Mucosa of gallbladder (tissue), 1 donor: ENCODE results near the gene CSF2. TPM values are rescaled to one million over a fixed set of nuclear protein-coding genes. Genes with fewer than 3 reads are reported as not detected.
A peak's percentile ranks its signal among the peaks of the same experiment; 100 is the strongest.

Experiments
- DNase-seq: peaks from one replicate; pipeline ENCODE4 v3.0.0-alpha.2; 2020; ENCODE audit warnings: low spot score
- total RNA-seq: library from RNA; stranded (reverse); gene quantifications from one replicate; pipeline ENCODE4 v1.2.1, GENCODE V29; 2021
- donor health status: DM: no; HTN: no; CAD: no.

The CSF2 gene
- total RNA-seq, 1 donor from 2014 or later: not detected

DNA sequence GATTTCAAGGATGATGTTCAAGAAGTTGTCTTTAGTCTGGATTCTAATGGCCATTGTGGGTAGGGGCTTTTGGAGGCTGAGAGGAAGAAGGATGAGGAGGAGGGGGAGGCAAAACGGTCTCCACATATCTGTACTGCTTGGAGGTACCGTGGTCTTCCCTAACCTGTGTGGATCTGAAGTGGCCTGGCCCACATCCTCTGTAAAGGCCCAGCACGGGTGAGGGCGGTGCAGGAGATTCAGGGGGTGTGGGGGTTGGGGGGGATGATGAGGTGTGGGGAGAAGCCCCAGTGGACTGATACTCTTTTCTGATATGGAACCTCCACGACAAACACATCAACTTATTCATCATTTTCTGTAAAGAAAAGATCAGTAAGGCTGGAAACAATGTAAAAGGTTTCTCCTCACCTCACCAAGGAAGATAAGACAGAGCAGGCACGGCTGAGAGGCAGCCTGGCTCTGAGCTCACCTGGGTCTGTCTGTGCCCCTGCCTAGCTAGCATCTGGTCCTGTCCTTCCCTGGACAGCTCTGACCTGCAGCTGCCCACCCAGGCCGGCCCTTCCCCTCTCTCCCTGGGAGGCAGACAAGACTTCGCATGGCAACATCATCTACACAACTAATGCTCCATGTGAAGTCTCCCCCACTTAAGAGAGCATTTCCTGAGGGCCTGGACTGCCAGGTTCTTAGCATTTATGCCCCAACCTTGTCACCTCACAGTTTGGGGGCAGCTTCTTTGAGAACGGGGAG, 18.7 kb upstream of the CSF2 start:
- DNase-seq: peak; percentile 7

DNA sequence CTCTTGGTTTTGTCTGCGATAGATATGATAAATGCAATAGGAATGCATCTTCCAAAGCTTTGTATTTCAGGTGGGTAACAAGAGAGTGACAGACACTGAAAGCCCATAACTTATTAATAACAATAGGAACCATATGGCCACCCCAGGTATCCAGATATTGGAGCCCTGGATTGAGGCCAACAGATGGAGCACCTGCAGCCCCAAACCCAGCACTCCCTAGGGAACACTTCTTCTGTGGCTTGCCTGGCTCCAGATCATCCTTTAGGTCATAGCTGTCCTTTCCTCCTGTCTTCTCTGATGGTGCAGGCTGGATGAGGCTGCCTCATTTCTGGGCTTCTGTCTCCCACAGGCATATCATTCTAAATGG, 18.2 kb upstream of the CSF2 start:
- DNase-seq: no peak

DNA sequence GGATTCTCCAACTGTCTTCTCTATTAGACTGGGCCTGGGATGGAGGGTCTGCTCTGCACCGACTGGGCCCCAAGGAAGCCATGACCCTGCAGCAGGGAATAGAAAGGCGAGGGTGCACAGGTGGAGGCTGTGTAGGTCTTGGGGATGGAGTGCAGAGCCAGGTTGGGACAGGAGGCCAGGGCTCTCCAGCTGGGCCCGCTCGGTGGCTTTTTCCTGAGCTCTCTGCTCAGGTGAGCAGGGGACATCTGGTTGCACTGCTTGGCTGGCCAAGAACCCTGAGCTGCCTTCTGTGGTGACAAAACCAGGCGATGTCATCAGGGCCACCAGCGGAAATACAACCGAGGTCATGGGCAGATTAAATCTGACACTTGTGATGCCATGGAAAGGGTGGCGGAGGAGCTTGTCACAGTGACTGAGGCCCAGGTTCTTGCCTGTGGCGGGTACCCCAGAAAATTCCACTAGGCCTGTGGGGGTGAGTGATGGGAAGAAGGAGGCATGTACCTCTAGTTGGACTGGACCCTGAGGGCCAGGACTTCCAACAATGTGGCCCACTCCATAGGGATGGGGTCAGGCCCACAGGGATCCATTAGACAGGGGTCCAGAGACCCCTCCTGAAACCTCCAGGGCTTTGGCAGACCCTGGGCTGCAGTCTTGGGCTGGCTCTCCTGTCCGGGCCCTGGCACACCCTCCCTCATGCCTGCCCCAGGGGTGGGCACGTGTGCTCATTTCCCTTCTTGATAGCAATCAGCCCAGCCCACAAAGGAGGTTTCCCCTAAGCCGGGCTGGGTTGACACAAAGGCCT, 17.6 kb upstream of the CSF2 start:
- peak; percentile 15 for DNase-seq

DNA sequence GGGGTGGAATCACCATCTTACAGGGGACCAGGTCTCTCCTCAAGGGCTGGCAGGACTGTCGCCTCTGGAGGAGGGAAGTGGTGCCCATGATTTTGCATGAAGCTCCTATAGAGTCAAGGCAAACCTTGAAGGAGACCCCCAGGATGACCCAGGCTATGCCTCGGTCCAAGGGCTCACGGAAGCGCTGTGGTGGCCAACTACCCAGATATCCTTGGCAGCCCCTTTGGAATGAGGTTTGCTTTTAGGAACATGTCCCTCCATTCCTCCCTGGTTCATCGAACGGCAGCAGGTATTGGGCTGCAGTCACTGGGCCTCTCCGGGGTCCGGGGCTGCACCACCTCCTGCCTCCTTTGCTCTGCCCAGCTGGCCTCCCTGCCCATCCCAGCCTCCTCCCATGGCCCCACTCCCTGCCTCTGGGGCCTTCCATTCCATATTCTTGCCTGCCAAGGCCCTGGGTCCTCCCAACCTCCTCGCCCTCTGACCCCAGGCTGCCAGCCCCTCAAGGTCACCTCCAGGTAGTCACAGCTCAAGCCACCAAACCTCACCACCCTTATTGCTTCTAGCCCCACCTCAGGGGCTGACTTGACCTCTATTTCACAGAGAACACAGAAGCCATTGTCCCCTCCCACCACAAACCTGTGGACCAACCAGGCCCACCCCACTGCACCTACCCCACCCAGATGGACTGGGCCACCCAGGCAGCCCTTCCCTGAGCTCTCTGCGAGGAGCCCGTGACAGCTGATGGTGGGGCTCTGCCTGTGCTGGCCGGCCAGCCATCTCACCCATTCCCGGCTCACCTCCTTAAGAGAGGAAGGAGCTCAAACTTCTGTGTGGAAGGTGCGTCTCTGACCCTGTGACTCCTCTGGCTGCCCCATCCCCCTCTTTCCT, 16.7 kb upstream of the CSF2 start:
- DNase-seq: no peak

DNA sequence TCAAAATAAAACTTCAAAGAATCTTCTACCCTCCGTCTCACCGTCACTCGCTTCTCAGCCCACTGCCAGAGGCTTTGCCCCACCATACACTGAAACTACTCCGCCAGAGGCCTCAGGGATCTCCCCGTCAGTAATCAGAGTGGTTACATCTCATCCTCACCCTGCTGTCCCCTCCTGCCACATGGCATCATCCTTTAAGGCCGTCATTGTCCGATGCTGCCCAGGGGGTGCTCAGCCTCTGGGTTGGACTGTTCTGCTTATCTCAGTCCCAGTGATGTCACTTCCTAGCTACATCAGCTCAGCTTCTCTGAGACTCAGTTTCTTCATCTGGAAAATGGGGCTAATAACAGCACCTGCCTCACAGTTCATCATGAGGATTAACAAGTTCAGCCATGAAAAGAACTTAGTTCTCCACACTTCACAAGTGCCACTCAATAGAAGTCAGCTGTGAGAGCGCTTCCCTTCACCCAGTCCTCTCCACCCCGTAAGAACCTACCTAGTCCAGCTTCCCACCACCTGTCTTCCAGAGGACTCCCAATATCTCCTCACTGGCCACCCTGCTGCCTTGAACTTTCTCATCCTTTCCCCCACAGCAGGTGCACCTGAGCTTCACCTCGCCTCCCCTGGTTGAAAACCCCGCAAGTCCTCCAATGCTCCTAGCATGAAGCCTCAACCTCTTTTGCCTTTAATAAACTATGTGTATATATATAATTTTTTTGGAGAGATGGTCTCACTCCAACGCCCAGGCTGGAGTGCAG, 15.9 kb upstream of the CSF2 start:
- DNase-seq: no peak

DNA sequence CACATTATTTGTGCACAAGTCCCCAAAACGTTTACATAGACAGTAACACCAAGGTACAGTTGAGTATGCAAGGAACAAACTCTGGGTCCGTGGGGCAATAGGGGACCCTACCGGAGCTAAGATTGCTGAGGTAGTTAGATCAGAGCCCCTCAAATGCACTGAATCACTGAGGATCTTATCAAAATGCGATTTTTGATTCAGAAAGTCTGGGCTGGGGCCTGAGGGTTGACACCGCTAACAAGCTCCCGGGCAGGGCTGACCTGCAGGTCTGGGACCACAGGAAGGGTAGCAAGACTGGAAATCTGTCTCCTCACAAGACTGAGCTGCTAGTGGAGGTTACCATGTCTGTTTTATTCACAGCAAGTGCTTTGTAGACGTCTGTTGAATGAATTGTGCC, 14.9 kb upstream of the CSF2 start:
- DNase-seq: no peak

DNA sequence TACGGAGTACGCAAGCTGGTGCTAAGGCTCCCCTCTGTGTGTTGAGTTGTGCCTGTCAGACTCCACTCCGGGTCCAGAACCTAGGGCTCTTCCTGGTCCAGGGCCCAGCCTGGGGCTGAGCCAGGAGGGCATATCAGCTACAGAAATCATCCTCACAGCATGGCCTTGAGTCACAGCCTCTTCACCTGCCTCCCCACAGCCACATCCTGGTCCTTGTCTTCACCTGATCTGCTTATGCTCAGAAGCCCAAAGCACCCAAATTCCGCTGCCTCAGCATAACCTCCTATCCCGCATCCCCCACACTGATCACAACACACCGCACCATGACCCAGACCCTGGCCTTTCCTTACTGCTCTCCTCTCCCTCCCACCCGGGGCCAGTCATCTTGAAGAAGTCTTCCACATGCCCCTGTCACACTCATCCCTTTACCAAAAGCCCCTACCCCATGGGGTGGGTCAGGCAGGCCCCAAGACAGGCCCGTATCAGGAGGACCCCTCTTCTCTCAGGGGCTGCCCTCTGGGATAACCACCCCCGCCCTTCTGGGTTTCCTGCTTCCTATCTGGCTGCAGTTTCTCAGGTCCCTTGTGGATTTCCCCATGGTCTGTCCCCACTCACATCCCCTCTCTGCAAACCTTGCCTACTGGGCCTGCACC, 14.4 kb upstream of the CSF2 start:
- DNase-seq: no peak

DNA sequence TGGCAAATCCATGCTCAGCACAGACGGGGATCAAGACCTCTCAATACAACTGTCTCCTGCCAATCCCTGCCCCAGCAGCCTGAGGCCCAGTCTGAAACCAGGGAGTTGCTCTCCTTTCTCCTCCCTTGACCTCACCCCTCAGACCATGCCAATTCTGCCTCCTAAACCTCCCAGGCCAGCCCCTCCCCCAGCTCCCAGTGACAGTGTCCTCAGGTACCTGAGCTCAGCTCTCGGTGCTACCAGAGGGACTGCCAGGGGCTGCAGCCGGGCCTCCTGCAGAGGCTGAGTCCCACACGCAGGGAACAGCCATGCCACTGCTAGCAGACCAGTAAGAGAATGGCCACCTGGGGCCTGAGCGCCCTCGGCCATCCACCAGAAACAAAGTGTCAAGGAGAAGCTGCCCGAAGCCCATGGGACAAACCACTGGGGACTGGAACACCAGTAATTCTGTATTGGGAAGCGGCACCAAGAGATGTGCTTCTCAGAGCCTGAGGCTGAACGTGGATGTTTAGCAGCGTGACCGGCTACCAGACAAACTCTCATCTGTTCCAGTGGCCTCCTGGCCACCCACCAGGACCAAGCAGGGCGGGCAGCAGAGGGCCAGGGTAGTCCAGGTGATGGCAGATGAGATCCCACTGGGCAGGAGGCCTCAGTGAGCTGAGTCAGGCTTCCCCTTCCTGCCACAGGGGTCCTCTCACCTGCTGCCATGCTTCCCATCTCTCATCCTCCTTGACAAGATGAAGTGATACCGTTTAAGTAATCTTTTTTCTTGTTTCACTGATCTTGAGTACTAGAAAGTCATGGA, 13.7 kb upstream of the CSF2 start:
- no peak for DNase-seq

DNA sequence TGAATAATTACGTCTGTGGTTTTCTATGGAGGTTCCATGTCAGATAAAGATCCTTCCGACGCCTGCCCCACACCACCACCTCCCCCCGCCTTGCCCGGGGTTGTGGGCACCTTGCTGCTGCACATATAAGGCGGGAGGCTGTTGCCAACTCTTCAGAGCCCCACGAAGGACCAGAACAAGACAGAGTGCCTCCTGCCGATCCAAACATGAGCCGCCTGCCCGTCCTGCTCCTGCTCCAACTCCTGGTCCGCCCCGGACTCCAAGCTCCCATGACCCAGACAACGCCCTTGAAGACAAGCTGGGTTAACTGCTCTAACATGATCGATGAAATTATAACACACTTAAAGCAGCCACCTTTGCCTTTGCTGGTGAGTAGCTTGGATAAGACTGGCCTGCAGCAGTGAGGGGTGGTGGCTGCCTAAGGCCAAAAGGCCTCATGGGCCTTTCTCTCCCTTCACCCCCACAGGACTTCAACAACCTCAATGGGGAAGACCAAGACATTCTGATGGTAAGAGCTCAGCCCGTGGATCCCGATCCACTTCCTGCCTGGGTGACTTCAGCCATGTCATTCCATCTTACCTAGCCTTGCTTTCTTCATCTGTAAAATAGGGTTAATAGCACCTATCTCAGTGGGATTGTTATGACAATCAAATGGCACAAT, 13.0 kb upstream of the CSF2 start, which contains the start of gene IL3:
IL3 (plus strand) TSS at position 155 of the 661 bp plus-strand sequence; CDS start at position 207, 52 bp downstream.
- DNase-seq: no peak

DNA sequence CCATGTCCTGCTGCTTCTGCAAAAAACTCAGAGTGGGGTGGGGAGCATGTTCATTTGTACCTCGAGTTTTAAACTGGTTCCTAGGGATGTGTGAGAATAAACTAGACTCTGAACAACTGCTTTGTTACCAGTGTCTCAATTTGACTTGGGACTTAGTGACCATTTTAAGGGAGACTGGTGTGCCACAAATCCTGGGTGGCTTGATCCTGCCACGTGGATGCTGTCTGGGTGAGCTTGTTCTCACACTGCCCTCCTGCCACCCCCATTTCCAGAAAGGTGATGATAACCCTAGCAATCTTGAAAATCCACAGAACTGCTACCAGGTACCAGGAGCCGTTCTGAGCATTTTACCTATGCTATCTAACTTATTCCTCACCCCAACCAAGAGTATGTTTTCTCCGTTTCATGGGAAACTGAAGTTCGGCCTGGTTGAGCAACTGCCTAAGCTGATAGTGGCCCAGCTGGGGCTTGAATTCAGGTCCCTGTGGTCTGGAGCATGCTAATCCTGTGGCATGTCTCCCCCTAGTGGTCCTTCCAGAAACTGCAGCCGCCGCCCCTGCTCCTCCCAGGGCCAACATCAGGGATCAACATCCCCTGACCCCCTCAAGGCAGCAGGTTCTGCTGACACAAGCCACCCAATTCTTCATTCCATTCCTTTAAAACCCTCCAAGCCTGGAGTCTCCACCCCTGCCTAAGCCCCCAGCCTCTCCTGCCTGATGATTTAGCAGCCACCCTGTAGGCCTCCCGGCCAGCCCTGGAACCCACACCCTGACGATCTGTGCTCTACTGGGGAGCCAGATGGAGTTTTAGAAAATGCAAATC, 10.3 kb upstream of the CSF2 start:
- peak; percentile 65 for DNase-seq

DNA sequence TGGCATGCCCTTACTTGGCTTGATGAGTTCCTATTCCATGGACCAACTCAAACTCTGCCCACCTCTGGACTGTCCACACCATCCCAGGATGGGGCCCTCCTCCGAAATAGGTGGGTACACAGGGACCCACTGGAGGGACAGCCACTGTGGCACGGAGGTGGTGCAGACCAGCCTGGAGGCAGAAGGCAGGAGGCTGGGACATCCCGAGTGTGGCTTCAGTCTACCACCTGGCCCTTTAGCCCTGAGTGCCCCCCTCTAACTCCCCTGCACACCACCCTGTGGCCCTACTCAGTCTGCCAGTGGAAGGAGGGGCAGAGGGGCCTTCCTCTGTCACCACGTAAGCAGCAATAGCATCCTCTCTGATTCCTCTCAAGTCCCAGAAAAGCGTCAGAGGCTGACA, 9.4 kb upstream of the CSF2 start:
- no peak for DNase-seq

DNA sequence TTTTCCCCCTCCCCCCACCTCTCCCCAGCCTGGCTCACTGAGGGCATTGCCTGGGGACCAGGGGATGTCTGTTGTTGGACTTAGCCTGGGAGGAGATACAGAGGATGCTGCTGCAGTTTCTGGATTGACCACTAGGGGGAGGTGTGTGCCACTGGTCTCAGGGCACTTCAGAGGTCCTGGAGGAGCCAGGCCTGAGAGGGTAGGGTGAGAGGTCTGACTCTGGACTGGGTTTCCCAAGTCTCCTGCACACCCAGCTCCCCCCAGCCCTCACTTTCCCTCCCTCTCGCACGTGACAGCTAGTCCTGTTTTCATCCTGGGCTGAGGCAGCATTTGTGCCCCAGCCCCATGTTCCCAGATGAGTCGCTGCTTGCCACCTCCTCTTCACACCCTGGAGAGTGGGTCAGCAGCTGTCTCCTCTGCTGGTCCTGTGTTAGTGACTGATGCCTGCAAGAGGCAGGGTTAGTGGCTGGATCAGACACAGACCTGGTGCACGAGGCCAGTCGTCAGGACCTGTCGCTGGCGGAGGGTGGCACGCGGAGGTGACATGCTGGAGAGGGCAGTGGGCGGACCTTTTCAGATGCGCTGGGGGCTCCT, 8.8 kb upstream of the CSF2 start:
- peak; percentile 70 for DNase-seq

DNA sequence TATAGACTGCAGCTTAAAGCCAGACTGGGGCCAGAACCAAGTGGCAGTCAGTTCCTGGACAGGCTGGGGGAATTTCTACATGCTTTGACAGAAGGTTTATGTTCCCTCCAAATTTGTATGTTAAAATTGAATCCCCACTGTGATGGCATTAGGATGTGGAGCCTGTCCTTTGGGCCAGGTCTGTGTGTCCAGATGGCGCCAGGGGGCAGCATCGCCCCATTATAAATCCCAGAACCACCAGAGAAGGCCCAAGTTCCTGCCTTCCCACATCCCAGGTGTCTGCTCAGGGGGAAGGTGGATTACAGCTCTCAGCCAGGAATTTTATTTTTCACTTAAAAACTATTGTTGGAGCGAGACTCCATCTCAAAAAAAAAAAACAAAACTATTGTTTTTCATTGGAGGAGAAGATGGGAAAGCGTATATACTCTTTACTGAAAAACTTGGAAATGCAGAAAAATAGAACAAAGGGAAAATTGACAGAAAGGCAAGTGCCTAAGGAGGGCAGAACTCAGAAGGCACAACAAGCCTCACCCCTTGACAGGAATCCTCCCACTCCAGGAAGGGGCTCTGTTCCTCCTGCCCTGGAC, 8.1 kb upstream of the CSF2 start:
- peak; percentile 47 for DNase-seq

DNA sequence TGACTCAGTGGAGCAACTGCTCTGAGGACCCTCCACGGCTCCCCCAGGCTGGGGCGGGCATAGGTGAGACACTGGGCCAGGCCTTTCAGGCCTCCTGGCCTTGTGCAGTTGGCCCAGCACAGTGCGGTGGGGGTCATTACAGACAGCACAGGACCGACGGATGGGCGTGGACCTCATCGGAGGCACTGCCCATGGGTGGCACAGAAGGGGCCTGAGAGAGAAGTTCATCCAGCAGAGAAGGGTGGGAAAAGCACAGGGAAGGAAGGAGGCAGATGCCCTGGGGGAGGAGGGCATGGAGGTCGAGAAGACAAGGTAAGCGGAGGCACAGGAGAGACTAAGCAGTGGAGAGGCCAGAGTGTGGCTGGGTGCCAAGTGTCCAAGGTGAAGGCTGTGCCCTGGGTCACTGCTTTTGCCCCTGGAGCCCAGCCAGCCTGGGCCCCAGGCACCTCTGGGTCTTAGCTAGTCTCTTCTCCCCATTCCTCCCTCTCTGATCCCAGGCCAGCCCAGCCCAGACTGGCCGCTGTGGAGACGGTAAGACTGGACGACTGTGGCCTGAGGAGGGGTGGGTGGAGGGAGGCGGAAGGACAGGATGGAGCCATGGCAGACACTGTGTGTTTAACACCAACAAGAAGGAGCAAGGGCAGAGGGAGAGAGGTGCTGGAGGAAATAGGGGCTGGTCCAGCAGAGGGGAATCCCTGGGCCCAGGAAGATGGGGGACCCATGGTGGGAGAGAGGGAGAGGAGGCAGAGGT, 7.5 kb upstream of the CSF2 start:
- DNase-seq: no peak

DNA sequence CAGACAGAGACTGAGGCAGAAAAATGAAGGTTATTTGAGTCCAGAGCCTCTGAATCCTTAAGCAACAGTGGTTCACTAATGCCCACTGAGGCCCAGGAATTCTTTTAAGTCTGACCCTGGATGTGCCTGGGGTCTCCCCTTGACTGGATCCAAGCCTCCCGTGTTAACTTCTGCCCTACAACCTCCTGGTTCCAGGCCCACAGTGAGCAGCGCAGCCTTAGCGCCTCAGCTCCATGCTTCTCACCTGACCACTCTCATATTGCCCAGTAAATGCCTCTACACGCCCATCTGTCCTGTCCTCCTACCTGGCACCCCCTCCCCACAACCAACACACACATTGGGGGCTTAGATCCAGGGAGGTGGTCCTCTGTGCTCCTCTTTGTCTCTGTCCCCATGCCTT, 6.7 kb upstream of the CSF2 start:
- DNase-seq: no peak

DNA sequence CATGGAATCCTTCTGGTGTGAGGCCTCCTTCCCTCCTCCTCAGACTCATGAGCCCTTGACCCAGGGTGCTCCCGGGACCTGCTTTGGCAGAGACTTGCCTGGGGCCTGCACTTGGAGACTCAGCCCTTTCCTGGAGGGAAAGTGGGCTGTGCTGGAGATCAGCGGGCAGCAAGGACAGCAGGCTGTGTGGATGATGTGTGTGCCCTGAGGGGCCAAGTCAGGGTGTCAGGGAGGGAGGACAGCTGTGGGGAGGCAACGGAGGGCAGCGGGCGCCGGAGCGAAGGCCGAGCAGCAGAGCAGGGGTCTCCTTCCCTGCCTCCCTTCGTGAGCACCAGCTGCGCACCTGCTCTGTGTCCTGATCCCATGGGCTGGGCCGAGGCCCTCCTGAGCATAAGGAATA, 6.1 kb upstream of the CSF2 start:
- no peak for DNase-seq
